Measurements from ENCODE around the gene ANP32A. TPM values are rescaled to one million over a fixed set of nuclear protein-coding genes. Genes with fewer than 3 reads are reported as not detected.

ANP32A gene
- total and polyA plus RNA-seq, 4 donors: 71.4 to 167 (median 118) TPM

DNA sequence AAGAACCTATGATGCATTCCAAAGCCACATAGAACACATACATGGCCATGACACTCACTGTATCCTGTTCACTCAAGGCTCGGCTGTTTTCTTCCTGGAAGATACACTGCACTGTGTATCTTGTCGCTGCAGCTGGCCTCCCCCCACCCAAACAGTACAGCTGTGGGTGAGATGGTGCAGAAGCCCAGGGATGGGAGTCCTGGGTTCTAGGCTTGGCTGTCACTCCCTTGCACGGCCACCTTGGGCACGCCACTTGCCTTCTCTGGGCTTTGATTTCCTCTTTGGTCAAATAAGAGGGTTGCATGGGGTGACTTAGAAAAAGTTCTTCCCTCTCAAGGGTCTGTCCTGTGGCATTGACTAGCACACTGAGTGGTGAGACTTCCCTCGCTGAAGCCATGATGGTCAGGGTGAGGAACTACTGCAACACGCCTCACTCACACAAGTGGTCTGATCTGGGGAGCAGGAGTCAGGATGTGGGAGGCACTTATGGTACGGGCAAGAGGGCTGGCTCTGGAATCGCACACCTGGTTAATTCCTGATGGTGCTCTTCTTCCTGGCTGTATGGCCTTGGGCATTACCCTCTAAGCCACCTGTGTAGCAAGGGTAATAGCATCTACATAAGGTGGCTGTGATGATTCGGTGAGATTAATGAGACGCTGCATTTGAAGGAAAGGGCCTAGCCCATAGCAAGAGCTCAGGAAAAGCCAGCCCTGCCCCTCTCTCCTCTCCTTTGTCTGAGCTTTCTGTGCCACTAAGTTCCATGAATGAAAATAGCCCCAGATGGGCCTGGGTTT is 44.0 kb downstream of the ANP32A start:
- Histone ChIP-seq H3K4me1 (ENCODE audit: control insufficient read depth, insufficient read depth, low read length) (peaks cover 12% of the 10 kb centered on the region), H3K27me3 (ENCODE audit: control insufficient read depth, insufficient read depth, low read length) (no peaks in the 10 kb centered on the region), H3K36me3 (ENCODE audit: control insufficient read depth, insufficient read depth, low read length) (peaks cover 10% of the 10 kb centered on the region), H3K9me3 (ENCODE audit: control insufficient read depth, insufficient read depth, low read length) (no peaks in the 10 kb centered on the region), H3K4me3 (ENCODE audit: low read depth, low read length) (no peak overlapping the region), H3K27ac (ENCODE audit: low read depth, low read length) (peak overlapping the region; percentile 62)
- no peak for DNase-seq (ENCODE audit: low read depth in 4 of 6, low spot score in 6 of 6)
- 93% methylated on average over 6 of the region's 10 CpGs for WGBS (ENCODE audit: insufficient coverage)

DNA sequence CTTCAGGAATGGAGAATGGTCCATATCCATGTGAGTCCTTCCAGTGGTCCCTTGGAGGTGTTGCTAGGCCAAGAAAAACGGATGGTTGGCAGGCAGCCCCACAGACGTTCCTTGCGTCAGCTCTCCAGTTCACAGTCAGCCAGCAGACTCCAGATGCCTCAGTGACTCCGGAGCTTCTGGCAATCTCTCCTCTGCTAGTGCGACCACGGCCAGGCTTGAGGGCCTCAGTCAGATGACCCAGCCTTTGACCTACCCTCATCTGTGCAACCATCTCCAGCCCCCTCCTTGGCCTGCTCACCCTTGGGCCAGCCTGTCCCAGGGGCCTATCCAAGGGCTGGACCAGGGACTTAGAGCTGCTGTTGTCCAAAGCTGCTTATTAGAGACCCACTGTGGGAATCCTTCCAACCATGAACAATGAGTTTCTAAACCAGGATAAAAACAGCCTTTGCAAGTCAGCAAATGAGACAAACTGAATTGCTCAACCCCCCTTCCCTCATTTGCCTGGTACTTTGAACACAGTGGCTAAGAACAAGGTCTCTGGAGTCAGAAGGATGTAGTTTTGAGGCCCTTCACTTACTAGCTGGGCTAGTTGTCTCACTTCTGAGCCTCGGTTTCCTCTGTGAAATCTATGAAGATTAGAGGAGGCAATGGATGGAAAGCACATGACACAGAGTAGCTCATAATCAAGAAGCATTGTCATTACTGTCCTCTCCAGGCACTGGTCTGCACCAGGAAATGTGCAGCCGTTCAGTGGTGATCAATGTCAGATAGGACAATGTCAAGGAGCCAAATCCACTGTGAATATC is 44.8 kb downstream of the ANP32A start:
- peaks cover 8% of the 10 kb centered on the region for H3K36me3 ChIP-seq (ENCODE audit: control insufficient read depth, insufficient read depth, low read length)
- peak in 2 of 6 donors; percentile 23 to 84 for DNase-seq (ENCODE audit: low read depth in 4 of 6, low spot score in 6 of 6)
- peaks cover 12% of the 10 kb centered on the region for H3K4me1 ChIP-seq (ENCODE audit: control insufficient read depth, insufficient read depth, low read length)
- H3K9me3 ChIP-seq (ENCODE audit: control insufficient read depth, insufficient read depth, low read length): no peaks in the 10 kb centered on the region
- H3K27me3 ChIP-seq (ENCODE audit: control insufficient read depth, insufficient read depth, low read length): no peaks in the 10 kb centered on the region
- H3K4me3 ChIP-seq (ENCODE audit: low read depth, low read length): no peak overlapping the region
- 54% methylated on average over 8 of the region's 8 CpGs for WGBS (ENCODE audit: insufficient coverage)
- H3K27ac ChIP-seq (ENCODE audit: low read depth, low read length): peak overlapping the region; percentile 62

DNA sequence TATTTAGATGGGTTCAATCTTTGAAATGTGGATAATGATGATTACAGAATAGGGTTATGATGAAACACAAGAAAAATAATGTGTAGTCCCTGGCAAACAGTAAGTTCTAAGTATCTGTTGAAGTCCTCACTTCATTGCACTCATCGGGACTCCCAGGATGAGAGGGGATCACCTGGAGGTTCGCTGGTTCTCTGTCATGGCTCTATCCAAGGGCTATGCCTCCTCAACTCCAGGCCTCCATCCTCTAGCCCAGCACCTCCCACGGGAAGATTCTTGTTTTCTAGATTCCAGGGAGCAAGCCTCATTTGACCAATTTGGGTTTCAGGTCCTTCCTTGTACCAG is 45.5 kb downstream of the ANP32A start:
- Histone ChIP-seq H3K36me3 (ENCODE audit: control insufficient read depth, insufficient read depth, low read length) (peaks cover 5% of the 10 kb centered on the region), H3K9me3 (ENCODE audit: control insufficient read depth, insufficient read depth, low read length) (no peaks in the 10 kb centered on the region), H3K4me1 (ENCODE audit: control insufficient read depth, insufficient read depth, low read length) (peaks cover 12% of the 10 kb centered on the region), H3K27me3 (ENCODE audit: control insufficient read depth, insufficient read depth, low read length) (no peaks in the 10 kb centered on the region), H3K27ac (ENCODE audit: low read depth, low read length) (no peak overlapping the region), H3K4me3 (ENCODE audit: low read depth, low read length) (no peak overlapping the region)
- WGBS (ENCODE audit: insufficient coverage): 86% methylated on average over 3 of the region's 3 CpGs
- DNase-seq (ENCODE audit: low read depth in 4 of 6, low spot score in 6 of 6): no peak

- H3K9me3 ChIP-seq (ENCODE audit: control insufficient read depth, insufficient read depth, low read length): no peaks in the 10 kb centered on the region
- H3K4me3 ChIP-seq (ENCODE audit: low read depth, low read length): no peak overlapping the region
- no peak for DNase-seq (ENCODE audit: low read depth in 4 of 6, low spot score in 6 of 6)
- no CpG with 5 or more reads among the region's 3 CpGs for WGBS (ENCODE audit: insufficient coverage)
- peaks cover 12% of the 10 kb centered on the region for H3K4me1 ChIP-seq (ENCODE audit: control insufficient read depth, insufficient read depth, low read length)
- H3K27me3 ChIP-seq (ENCODE audit: control insufficient read depth, insufficient read depth, low read length): no peaks in the 10 kb centered on the region
- no peak overlapping the region for H3K27ac ChIP-seq (ENCODE audit: low read depth, low read length)
- H3K36me3 ChIP-seq (ENCODE audit: control insufficient read depth, insufficient read depth, low read length): peaks cover 3% of the 10 kb centered on the region
Measured at GRCh38 chr15:68774521-68775235, 46.0 kb downstream of the ANP32A start.

DNA sequence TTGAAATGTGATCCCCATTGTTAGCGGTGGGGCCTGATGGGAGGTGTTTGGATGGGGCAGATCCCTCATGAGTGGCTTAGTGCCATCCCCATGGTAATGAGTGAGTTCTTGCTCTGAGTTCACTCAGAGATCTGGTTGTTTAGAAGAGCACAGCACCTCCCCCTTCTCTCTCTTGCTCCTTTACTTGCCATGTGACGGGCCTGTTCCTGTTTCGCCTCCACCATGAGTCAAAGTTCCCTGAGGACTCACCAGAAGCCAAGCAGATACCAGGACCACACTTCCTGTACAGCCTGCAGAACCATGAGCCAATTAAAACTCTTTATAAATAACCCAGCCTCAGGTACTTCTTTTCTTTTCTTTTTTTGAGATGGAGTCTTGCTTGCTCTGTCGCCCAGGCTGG is 46.6 kb downstream of the ANP32A start:
- H3K27ac ChIP-seq (ENCODE audit: low read depth, low read length): no peak overlapping the region
- H3K36me3 ChIP-seq (ENCODE audit: control insufficient read depth, insufficient read depth, low read length): no peaks in the 10 kb centered on the region
- 89% methylated on average over 2 of the region's 4 CpGs for WGBS (ENCODE audit: insufficient coverage)
- DNase-seq (ENCODE audit: low read depth in 4 of 6, low spot score in 6 of 6): no peak
- H3K4me1 ChIP-seq (ENCODE audit: control insufficient read depth, insufficient read depth, low read length): peaks cover 12% of the 10 kb centered on the region
- H3K9me3 ChIP-seq (ENCODE audit: control insufficient read depth, insufficient read depth, low read length): no peaks in the 10 kb centered on the region
- no peaks in the 10 kb centered on the region for H3K27me3 ChIP-seq (ENCODE audit: control insufficient read depth, insufficient read depth, low read length)
- H3K4me3 ChIP-seq (ENCODE audit: low read depth, low read length): no peak overlapping the region

DNA sequence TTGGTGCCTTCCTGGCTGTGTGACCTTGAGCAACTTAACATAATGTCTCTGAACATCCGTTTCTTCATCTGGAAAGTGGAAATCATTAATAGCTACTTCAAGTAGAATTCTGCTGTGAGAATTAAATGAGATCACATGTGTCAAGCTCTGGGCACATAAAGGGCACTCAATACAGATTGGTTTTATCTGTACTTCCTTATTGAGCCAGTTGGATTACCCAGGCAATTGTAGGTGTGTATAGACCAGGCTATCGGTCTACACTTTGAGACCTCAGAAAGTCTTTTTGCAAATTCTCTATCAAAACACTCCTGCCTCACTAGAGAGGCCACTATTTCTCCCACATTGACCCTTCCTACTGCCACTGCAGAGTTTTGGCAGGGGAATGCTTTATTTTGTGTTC is 47.7 kb downstream of the ANP32A start:
- 100% methylated on average over 1 of the region's 2 CpGs for WGBS (ENCODE audit: insufficient coverage)
- H3K9me3 ChIP-seq (ENCODE audit: control insufficient read depth, insufficient read depth, low read length): no peaks in the 10 kb centered on the region
- peaks cover 12% of the 10 kb centered on the region for H3K4me1 ChIP-seq (ENCODE audit: control insufficient read depth, insufficient read depth, low read length)
- no peak overlapping the region for H3K27ac ChIP-seq (ENCODE audit: low read depth, low read length)
- no peak overlapping the region for H3K4me3 ChIP-seq (ENCODE audit: low read depth, low read length)
- no peak for DNase-seq (ENCODE audit: low read depth in 4 of 6, low spot score in 6 of 6)
- no peaks in the 10 kb centered on the region for H3K36me3 ChIP-seq (ENCODE audit: control insufficient read depth, insufficient read depth, low read length)
- H3K27me3 ChIP-seq (ENCODE audit: control insufficient read depth, insufficient read depth, low read length): no peaks in the 10 kb centered on the region

DNA sequence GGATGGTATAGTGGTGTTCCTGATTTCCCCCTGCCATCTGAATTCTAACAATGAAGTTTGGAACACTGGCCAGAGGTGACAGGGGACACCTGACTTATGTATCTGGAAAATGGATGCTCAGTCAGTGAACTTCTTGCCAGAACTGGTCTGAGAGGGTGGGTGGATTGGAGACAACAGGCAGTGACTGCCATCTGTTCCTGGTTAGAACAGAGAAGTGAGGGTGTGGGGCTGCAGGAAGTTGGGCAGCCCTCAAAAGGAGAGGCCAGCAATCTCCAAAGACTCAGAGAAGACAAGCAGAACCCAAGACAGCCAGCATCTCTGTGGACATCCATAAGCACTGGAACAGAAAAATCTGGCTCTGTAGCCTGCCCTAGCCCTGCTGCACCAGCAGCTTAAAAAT is 50.5 kb downstream of the ANP32A start:
- Histone ChIP-seq H3K27me3 (ENCODE audit: control insufficient read depth, insufficient read depth, low read length) (no peaks in the 10 kb centered on the region), H3K36me3 (ENCODE audit: control insufficient read depth, insufficient read depth, low read length) (no peaks in the 10 kb centered on the region), H3K9me3 (ENCODE audit: control insufficient read depth, insufficient read depth, low read length) (no peaks in the 10 kb centered on the region), H3K4me3 (ENCODE audit: low read depth, low read length) (no peak overlapping the region), H3K4me1 (ENCODE audit: control insufficient read depth, insufficient read depth, low read length) (no peaks in the 10 kb centered on the region), H3K27ac (ENCODE audit: low read depth, low read length) (no peak overlapping the region)
- DNase-seq (ENCODE audit: low read depth in 4 of 6, low spot score in 6 of 6): no peak

GRCh38 chr15:68769702-68770101 is 51.0 kb downstream of the ANP32A start:
- whole genome bisulfite sequencing (ENCODE audit: insufficient coverage): 92% methylated on average over 2 of the region's 2 CpGs
- Histone ChIP-seq H3K4me1 (ENCODE audit: control insufficient read depth, insufficient read depth, low read length) (no peaks in the 10 kb centered on the region), H3K9me3 (ENCODE audit: control insufficient read depth, insufficient read depth, low read length) (no peaks in the 10 kb centered on the region), H3K4me3 (ENCODE audit: low read depth, low read length) (no peak overlapping the region), H3K27ac (ENCODE audit: low read depth, low read length) (no peak overlapping the region), H3K36me3 (ENCODE audit: control insufficient read depth, insufficient read depth, low read length) (no peaks in the 10 kb centered on the region), H3K27me3 (ENCODE audit: control insufficient read depth, insufficient read depth, low read length) (no peaks in the 10 kb centered on the region)
- DNase-seq (ENCODE audit: low read depth in 4 of 6, low spot score in 6 of 6): no peak

- no peaks in the 10 kb centered on the region for H3K4me1 ChIP-seq (ENCODE audit: control insufficient read depth, insufficient read depth, low read length)
- no peak overlapping the region for H3K27ac ChIP-seq (ENCODE audit: low read depth, low read length)
- no peaks in the 10 kb centered on the region for H3K9me3 ChIP-seq (ENCODE audit: control insufficient read depth, insufficient read depth, low read length)
- no peaks in the 10 kb centered on the region for H3K27me3 ChIP-seq (ENCODE audit: control insufficient read depth, insufficient read depth, low read length)
- H3K36me3 ChIP-seq (ENCODE audit: control insufficient read depth, insufficient read depth, low read length): no peaks in the 10 kb centered on the region
- DNase-seq (ENCODE audit: low read depth in 4 of 6, low spot score in 6 of 6): no peak
- no CpG with 5 or more reads among the region's 2 CpGs for WGBS (ENCODE audit: insufficient coverage)
- H3K4me3 ChIP-seq (ENCODE audit: low read depth, low read length): no peak overlapping the region
Measured at GRCh38 chr15:68768321-68768720, 52.4 kb downstream of the ANP32A start.
